Mucosa of descending colon (tissue), 3 donors: ENCODE results near the gene SH3GL3. TPM values are rescaled to one million over a fixed set of nuclear protein-coding genes. Genes with fewer than 3 reads are reported as not detected.
A peak's percentile ranks its signal among the peaks of the same experiment; 100 is the strongest.

Source experiments
- ATAC-seq: fragments of 200-7000 bp; cut with Tn5 transposase; one replicate; pipeline ENCODE4 v1.9.1; 2020; ENCODE audit warnings: mild to moderate bottlenecking, moderate library complexity
- DNase-seq, 3 donors: peaks; one replicate each; pipeline ENCODE4 v3.0.0-alpha.2; 2020
- H3K36me3 ChIP-seq: fragments of 200-600 bp; one replicate; pipeline ENCODE4 v1.8.0; 2021; ENCODE audit warnings: low read depth, mild to moderate bottlenecking
- H3K4me1 ChIP-seq: fragments of 200-600 bp; one replicate; pipeline ENCODE4 v1.8.0; 2021; ENCODE audit warnings: low read depth, mild to moderate bottlenecking
- H3K4me3 ChIP-seq: fragments of 200-600 bp; one replicate; pipeline ENCODE4 v1.8.0; 2021; ENCODE audit warnings: mild to moderate bottlenecking
- H3K9me3 ChIP-seq: fragments of 200-600 bp; one replicate; pipeline ENCODE4 v1.8.0; 2021; ENCODE audit warnings: mild to moderate bottlenecking
- intact Hi-C, 2 donors: fragments of 100-400 bp; cut with DNase I in 1 of 2; cut with micrococcal nuclease in 1 of 2; formaldehyde crosslinking; loops; one replicate each; pipeline versions ENCODE4 v1.11.0 to v1.11.1; 2022; cut with DNase I, micrococcal nuclease
- total RNA-seq, 3 donors: library from RNA; stranded (reverse); fragmentation: NEBNext Ultra II Directional in 2 of 3; extraction: Animal tissue kit (Norgen Biotek cat#: 25700) in 2 of 3; gene quantifications; one replicate each; pipeline versions ENCODE4 v1.2.1 to v1.2.4, GENCODE V29; 2021 to 2023
- TF ChIP-seq, protein P1 (sequence below): fragments of 200-600 bp; IDR thresholded peaks from one replicate; pipeline ENCODE4 v1.8.0; 2022; ENCODE audit warnings: antibody characterized with exemption, mild to moderate bottlenecking
- donor health status: DM: no; HTN: no; CAD: no; lungs with moderate emphysema.
- donor health status: DM: no; HTN: no; CAD: no.
- donor health status: DM: no; HTN: yes; CAD: no.

The SH3GL3 gene
- total RNA-seq, 3 donors from 2014 or later = 1.2 TPM; not detected in 2

DNA sequence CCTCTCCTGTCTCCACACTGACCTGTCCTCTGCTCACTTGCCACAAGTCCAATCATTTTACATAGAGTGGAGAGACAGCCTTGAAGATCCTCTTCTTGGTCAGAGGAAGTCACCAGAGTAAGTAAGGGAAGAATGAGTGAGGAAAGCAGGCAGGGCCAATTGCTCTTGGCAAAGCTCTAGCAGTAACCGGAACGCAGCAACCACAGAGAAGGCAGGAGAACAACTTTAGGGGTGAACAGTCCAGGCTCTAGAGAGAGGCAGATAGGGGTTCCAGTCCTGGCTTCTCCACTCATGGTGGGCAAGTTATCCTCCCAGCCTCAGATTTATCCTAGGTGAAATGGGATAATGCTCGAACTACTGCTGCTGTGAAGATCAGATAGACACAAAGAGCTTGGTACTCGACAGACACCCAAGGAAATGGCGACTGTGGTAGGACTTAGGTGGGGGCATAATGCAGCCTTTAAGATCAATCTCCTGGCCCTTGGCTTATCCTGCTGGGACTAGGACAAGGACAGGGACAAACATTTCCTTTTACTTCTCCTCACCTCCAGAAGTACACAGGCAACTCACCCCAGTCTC lies 205.6 kb downstream of the SH3GL3 start:
- TF ChIP-seq, protein P1, sequence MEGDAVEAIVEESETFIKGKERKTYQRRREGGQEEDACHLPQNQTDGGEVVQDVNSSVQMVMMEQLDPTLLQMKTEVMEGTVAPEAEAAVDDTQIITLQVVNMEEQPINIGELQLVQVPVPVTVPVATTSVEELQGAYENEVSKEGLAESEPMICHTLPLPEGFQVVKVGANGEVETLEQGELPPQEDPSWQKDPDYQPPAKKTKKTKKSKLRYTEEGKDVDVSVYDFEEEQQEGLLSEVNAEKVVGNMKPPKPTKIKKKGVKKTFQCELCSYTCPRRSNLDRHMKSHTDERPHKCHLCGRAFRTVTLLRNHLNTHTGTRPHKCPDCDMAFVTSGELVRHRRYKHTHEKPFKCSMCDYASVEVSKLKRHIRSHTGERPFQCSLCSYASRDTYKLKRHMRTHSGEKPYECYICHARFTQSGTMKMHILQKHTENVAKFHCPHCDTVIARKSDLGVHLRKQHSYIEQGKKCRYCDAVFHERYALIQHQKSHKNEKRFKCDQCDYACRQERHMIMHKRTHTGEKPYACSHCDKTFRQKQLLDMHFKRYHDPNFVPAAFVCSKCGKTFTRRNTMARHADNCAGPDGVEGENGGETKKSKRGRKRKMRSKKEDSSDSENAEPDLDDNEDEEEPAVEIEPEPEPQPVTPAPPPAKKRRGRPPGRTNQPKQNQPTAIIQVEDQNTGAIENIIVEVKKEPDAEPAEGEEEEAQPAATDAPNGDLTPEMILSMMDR = no peak
- intact Hi-C loops = no loop called here
- no peaks in the 10 kb centered on the region for H3K36me3 ChIP-seq
- no peaks in the 10 kb centered on the region for H3K4me1 ChIP-seq
- no peak overlapping the region for H3K4me3 ChIP-seq
- ATAC-seq (no peak), DNase-seq (no peak)
- no peaks in the 10 kb centered on the region for H3K9me3 ChIP-seq

DNA sequence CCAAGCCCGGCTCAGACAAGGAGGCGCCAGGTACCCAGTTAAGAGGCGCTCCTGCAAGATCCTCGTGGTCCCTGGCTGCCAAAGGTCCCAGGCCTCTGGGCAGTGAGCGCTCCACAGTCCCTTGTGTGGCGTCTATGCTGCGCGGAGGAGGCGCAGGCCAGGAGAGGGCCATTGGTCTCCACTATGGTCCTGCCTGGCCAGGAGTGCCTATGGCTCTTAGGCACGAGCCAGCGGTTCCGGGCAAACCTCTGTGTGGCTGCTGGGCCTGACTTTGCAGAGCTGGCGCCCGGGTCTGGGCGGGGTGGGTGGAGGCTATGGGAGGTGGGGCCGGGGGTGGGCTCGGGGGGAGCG lies 206.1 kb downstream of the SH3GL3 start:
- Histone ChIP-seq H3K9me3 (no peaks in the 10 kb centered on the region), H3K4me1 (no peaks in the 10 kb centered on the region), H3K4me3 (no peak overlapping the region), H3K36me3 (no peaks in the 10 kb centered on the region)
- peak; percentile 7 for ATAC-seq
- no peak for DNase-seq
- intact Hi-C loops = no loop called here
- TF ChIP-seq, protein P1 = no peak

DNA sequence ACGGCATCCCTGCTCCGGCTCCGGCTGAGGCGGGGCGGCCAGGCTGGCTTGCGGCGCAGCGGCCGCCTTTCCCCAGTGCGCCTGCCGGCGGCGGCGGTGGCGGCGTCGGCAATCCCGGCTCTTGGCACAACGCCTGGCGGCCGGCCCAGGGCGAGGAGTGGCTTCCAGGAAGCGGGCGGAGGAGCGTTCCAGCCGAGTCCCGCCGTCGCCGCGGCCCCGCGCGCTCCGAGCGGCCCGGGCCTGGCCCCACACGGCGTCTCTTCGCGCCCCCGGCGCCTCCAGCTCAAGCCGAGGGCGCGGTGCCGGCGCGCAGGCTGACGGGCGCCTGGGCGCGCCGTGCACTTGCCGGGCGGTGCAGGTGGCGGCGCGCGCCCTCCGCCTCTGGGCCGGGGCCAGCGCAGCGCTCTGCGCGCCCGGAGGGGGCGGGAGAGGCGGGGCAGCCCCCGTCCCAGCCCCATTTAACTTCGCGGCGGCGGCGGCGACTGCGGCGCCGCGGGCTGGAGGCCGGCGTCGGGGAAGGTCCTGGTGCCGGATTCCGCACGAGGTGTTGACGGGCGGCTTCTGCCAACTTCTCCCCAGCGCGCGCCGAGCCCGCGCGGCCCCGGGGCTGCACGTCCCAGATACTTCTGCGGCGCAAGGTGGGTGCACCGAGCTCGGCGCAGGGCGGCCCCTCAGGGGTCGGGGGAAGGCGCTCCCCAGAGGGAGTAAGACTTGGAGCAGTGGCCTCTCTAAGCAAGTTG lies 206.7 kb downstream of the SH3GL3 start, which contains the start of gene ADAMTSL3:
Gene ADAMTSL3, plus strand, starts transcription at position 485 of the 740 bp plus-strand sequence. CDS start 1,639 bp downstream, outside the sequence.
- DNase-seq = peak; percentile 66 to 74 (median 70)
- ATAC-seq = peak; percentile 63
- no peaks in the 10 kb centered on the region for H3K4me1 ChIP-seq
- H3K4me3 ChIP-seq = no peak within 1 kb of the TSS
- H3K9me3 ChIP-seq = no peaks in the 10 kb centered on the region
- H3K36me3 ChIP-seq = no peaks in the 10 kb centered on the region
- TF ChIP-seq, protein P1 = no peak
- intact Hi-C loops = no loop called here

DNA sequence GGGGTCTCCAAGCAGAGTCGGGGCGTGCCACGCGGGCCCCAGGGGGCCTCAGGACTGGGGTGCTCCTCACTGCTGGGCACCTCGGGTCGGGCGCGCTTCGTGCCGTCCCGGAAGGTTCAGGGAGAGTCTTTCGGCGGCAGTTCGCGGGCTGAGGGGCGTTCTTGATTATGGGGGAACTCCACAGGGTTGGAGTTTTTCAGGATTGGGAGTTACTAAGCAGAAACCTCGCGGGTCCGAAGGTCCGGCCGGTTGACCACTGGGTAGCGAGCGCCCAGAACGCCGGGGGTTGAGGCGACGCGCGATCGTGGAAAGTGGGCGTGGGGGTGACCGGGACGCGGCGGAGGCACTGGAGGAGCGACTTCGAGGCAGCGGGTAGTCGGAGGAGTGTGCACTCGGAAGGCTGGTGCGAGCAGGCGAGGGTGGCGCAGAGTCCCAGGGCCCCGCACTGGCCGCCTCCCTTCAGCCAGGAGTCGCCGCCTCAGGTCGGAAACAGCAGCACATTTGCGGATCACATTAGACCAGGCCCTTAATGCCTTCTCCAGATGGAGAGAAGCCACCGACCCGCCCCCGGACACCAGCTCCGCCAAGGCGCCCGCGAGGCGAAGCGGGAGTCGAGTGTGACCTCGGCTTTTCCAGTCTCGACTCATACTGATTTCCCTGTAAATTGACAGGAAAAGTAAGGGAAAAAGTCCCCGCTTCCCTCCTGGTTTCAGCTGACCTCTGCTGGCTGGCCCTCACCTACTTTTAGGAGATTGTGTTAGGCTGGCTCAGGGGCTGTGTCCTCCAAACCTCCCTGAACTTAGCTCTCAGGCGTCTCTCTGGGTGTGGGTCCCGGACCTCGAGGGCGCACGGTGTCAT lies 207.5 kb downstream of the SH3GL3 start:
- H3K36me3 ChIP-seq = no peaks in the 10 kb centered on the region
- intact Hi-C loops = no loop called here
- H3K4me1 ChIP-seq = no peaks in the 10 kb centered on the region
- no peaks in the 10 kb centered on the region for H3K9me3 ChIP-seq
- DNase-seq (peak in 1 of 3 donors; percentile 29), ATAC-seq (no peak)
- TF ChIP-seq, protein P1 = no peak
- H3K4me3 ChIP-seq = no peak overlapping the region

DNA sequence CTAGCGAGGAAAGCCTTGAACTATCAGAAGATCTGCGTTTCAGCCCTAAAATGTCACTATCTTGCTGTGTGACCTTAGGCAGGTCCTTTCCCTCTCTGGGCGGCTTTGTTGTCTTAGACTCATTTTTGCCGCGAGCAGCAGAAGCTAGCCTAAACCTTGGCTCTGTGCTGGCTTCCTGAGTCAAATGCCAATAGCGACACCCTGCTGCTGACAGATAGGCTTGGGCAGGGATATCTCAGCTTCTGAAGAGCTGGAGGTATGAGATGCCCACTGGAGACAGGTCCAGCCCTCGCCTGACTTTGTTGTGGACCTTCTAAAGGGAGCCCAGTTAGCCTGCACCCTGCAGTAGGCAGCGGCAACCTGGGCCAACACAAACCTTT lies 208.1 kb downstream of the SH3GL3 start:
- H3K4me1 ChIP-seq = no peaks in the 10 kb centered on the region
- intact Hi-C loops = no loop called here
- no peak for ATAC-seq

More for the DNA sequence above, 208.1 kb downstream of the SH3GL3 start:
- TF ChIP-seq, protein P1 = no peak
- Histone ChIP-seq H3K9me3 (no peaks in the 10 kb centered on the region), H3K36me3 (no peaks in the 10 kb centered on the region), H3K4me3 (no peak overlapping the region)
- DNase-seq = no peak
